ENCODE data around the gene FREM1.

GRCh38 chr9:14756291-14756690 lies 153.9 kb downstream of the FREM1 start:
- TF ChIP-seq YY1 (IDR thresholded peaks at IDR 0.05; ENCODE audit: insufficient read depth, insufficient read length) (no peak), ZNF274 (IDR thresholded peaks at IDR 0.05; ENCODE audit: low read depth, low read length) (no peak)

All from NT2/D1 (cell line).